A673 (cell line): ENCODE measurements around the gene SCRT2. TPM values are rescaled to one million over a fixed set of nuclear protein-coding genes. Genes with fewer than 3 reads are reported as not detected.

Source experiments
- BruUV-seq: library from RNA; stranded (reverse); fragments of 400-500 nt; replicated peaks from 2 replicates; lab custom pipeline; 2021; lab: Mats Ljungman, UMichigan
- CTCF ChIA-PET: fragments of 300-600 bp; sonication (Branson Sonifier 250); formaldehyde crosslinking; loops from one replicate; lab custom pipeline; 2022; ENCODE audit warnings: antibody characterized with exemption; lab: Charles Lee
- POLR2A ChIA-PET: fragments of 300-600 bp; sonication (Branson Sonifier 250); formaldehyde crosslinking; loops from one replicate; lab custom pipeline; 2022; ENCODE audit warnings: antibody characterized with exemption; ENCODE audit not compliant: low non-redundant PET; lab: Charles Lee
- DNase-seq: peaks from one replicate; pipeline ENCODE4 v3.0.0-alpha.2; 2015; ENCODE audit warnings: low spot score
- H3K27ac ChIP-seq: fragments of 200-600 bp; sonication (generic); 2 replicates; pipeline ENCODE4 v1.5.1; 2016; ENCODE audit warnings: mixed run types, low read depth, mild to moderate bottlenecking, mixed read lengths, antibody characterized with exemption, low read length; ENCODE audit not compliant: poor library complexity, severe bottlenecking
- H3K27me3 ChIP-seq: fragments of 200-600 bp; sonication (generic); replicated peaks from 2 replicates; pipeline ENCODE4 v1.6.1; 2017; ENCODE audit warnings: mixed run types, low read depth, mild to moderate bottlenecking, mixed read lengths, antibody characterized with exemption, low read length; ENCODE audit not compliant: insufficient read depth, poor library complexity
- H3K36me3 ChIP-seq: fragments of 200-600 bp; sonication (generic); 2 replicates; pipeline ENCODE4 v1.6.1; 2016; ENCODE audit warnings: mixed run types, mild to moderate bottlenecking, mixed read lengths, antibody characterized with exemption, low read length; ENCODE audit not compliant: insufficient read depth, poor library complexity, severe bottlenecking
- H3K4me1 ChIP-seq: fragments of 200-600 bp; sonication (generic); 2 replicates; pipeline ENCODE4 v1.6.1; 2017; ENCODE audit warnings: mixed run types, mild to moderate bottlenecking, mixed read lengths, antibody characterized with exemption, low read length; ENCODE audit not compliant: insufficient read depth, poor library complexity, severe bottlenecking
- H3K4me3 ChIP-seq: fragments of 200-600 bp; sonication (generic); 2 replicates; pipeline ENCODE4 v1.5.1; 2016; ENCODE audit warnings: low read depth, mixed run types, mild to moderate bottlenecking, mixed read lengths, low read length; ENCODE audit not compliant: poor library complexity, severe bottlenecking
- H3K9me3 ChIP-seq: fragments of 200-600 bp; sonication (generic); 2 replicates; pipeline ENCODE4 v1.6.1; 2016; ENCODE audit warnings: mixed run types, low read depth, mild to moderate bottlenecking, mixed read lengths, antibody characterized with exemption, low read length; ENCODE audit not compliant: poor library complexity, severe bottlenecking
- EZH2 ChIP-seq: fragments of 200-600 bp; sonication (generic); IDR thresholded peaks from 2 replicates; pipeline ENCODE4 v1.6.1; 2017; ENCODE audit warnings: borderline replicate concordance, low read depth, mild to moderate bottlenecking, mixed read lengths, antibody characterized with exemption, low read length; ENCODE audit not compliant: poor library complexity, severe bottlenecking
- intact Hi-C: fragments of 100-400 bp; cut with micrococcal nuclease; formaldehyde crosslinking; loops from one replicate; pipeline ENCODE4 v1.10.0; 2022; ENCODE audit not compliant: unreplicated experiment
- total RNA-seq: library from RNA; stranded (reverse); gene quantifications from 2 replicates; pipeline ENCODE4 v1.2.3, GENCODE V29; 2021
- TF ChIP-seq, protein P1 (sequence below): fragments of 300-800, 200-600 bp; sonication (generic); conservative IDR thresholded peaks from 2 replicates; pipeline ENCODE4 v1.5.1; 2017; ENCODE audit warnings: low read depth, mild to moderate bottlenecking, antibody characterized with exemption, low read length, moderate library complexity, mixed read lengths

SCRT2 gene
- total RNA-seq, 1 experiment from 2014 or later, result 0.69 TPM

GRCh38 chr20:617934-618690 is 57.5 kb downstream of the SCRT2 start:
- Histone ChIP-seq H3K9me3 (no peaks in the 10 kb centered on the region), H3K36me3 (no peaks in the 10 kb centered on the region), H3K27me3 (peaks cover 32% of the 10 kb centered on the region), H3K4me1 (no peaks in the 10 kb centered on the region), H3K4me3 (no peak overlapping the region), H3K27ac (no peak overlapping the region)
- DNase-seq, result no peak
- intact Hi-C loops, result no loop called here
- no TSS peak for BruUV-seq
- POLR2A ChIA-PET, result no interaction called here
- CTCF ChIA-PET, result no interaction called here
- TF ChIP-seq EZH2, result no peak
- TF ChIP-seq, protein P1, sequence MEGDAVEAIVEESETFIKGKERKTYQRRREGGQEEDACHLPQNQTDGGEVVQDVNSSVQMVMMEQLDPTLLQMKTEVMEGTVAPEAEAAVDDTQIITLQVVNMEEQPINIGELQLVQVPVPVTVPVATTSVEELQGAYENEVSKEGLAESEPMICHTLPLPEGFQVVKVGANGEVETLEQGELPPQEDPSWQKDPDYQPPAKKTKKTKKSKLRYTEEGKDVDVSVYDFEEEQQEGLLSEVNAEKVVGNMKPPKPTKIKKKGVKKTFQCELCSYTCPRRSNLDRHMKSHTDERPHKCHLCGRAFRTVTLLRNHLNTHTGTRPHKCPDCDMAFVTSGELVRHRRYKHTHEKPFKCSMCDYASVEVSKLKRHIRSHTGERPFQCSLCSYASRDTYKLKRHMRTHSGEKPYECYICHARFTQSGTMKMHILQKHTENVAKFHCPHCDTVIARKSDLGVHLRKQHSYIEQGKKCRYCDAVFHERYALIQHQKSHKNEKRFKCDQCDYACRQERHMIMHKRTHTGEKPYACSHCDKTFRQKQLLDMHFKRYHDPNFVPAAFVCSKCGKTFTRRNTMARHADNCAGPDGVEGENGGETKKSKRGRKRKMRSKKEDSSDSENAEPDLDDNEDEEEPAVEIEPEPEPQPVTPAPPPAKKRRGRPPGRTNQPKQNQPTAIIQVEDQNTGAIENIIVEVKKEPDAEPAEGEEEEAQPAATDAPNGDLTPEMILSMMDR, result no peak

DNA sequence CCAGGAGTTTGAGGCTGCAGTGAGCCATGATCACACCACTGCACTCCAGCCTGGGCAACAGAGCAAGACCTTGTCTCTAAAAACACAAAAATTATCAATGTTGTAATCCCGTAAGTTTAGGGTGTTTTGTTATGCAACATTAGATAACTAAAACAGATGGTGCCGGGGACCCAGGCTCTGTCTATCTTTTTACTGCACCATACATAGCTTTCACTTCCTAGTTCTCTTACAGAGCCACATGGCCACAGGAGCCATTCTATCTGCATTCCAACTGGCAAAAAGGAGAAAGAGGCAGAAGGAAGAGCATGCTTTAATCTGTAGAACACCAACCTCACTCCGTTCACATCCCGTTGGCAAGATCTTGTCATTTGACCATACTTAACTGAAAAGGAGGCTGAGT is 60.1 kb downstream of the SCRT2 start:
- POLR2A ChIA-PET, result no interaction called here
- peaks cover 6% of the 10 kb centered on the region for H3K4me1 ChIP-seq
- H3K9me3 ChIP-seq, result no peaks in the 10 kb centered on the region
- CTCF ChIA-PET, result no interaction called here
- BruUV-seq, result no TSS peak
- intact Hi-C loops, result no loop called here
- H3K4me3 ChIP-seq, result no peak overlapping the region
- DNase-seq, result no peak
- TF ChIP-seq EZH2, result no peak
- TF ChIP-seq, protein P1, result no peak
- no peak overlapping the region for H3K27ac ChIP-seq
- H3K36me3 ChIP-seq, result no peaks in the 10 kb centered on the region
- H3K27me3 ChIP-seq, result peaks cover 58% of the 10 kb centered on the region

DNA sequence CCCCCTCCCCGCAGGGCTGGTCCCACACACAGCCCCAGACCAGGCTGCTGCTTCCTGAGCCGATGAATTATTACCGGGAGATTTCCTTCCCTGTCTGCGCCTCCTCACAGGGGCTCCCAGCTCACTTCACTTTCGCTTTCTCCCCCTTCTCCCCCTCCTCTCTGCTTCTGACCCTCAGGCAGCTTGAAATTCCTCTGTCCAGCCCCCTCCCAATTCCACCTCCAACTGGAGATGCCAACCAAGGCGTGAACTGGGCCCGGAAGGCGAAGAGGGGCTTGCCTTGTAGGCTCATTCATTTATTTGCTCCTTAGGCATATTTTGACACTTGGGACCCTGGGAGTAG is 63.8 kb downstream of the SCRT2 start:
- Histone ChIP-seq H3K9me3 (no peaks in the 10 kb centered on the region), H3K4me1 (peaks cover 6% of the 10 kb centered on the region), H3K27ac (no peak overlapping the region), H3K36me3 (no peaks in the 10 kb centered on the region), H3K4me3 (no peak overlapping the region), H3K27me3 (peaks cover 71% of the 10 kb centered on the region)
- POLR2A ChIA-PET, result no interaction called here
- intact Hi-C loops, result no loop called here
- TF ChIP-seq, protein P1, result no peak
- TF ChIP-seq EZH2, result no peak
- BruUV-seq, result no TSS peak
- DNase-seq, result no peak
- CTCF ChIA-PET, result no interaction called here

Other genes starting within 250 kb of the SCRT2 start
- 31.8 and 34.3 TPM in 2 replicates for gene TBC1D20, start 213.3 kb downstream of the SCRT2 start, total RNA-seq
- gene CSNK2A1, start 132.0 kb downstream of the SCRT2 start, total RNA-seq, result 233 and 240 TPM in 2 replicates
- gene TCF15, start 65.5 kb downstream of the SCRT2 start, total RNA-seq, result 0.20 and 0.24 TPM in 2 replicates
- 11.5 and 11.9 TPM in 2 replicates for gene SRXN1, start 22.6 kb downstream of the SCRT2 start, total RNA-seq
- not detected in 2 replicates for gene SLC52A3, start 92.7 kb upstream of the SCRT2 start, total RNA-seq
- gene FAM110A, start 157.9 kb upstream of the SCRT2 start, total RNA-seq, result 11.7 and 12.2 TPM in 2 replicates
- gene ANGPT4, start 240.5 kb upstream of the SCRT2 start, total RNA-seq, result not detected in 2 replicates